DOHH2 (cell line): ENCODE data around the gene PGM2L1.
"Not testable (repeated sequence)": the region's sequence is repeated elsewhere in the genome, so short reads cannot be mapped to it uniquely, and the experiment has no call there.

Source experiments
- H3F3A ChIP-seq: fragments of 200-600 bp; sonication (generic), shearing (Covaris generic); 2 replicates; pipeline ENCODE4 v1.6.0; 2016; ENCODE audit warnings: antibody characterized with exemption, mild to moderate bottlenecking; ENCODE audit not compliant: control insufficient read depth, insufficient read depth
- H3K27ac ChIP-seq: fragments of 200-600 bp; sonication (generic); 2 replicates; pipeline ENCODE4 v1.5.1; 2014; ENCODE audit warnings: low read depth, mild to moderate bottlenecking, low read length, moderate library complexity
- H3K27me3 ChIP-seq: fragments of 200-600 bp; sonication (generic); 2 replicates; pipeline ENCODE4 v1.6.1; 2014; ENCODE audit warnings: mild to moderate bottlenecking, low read length, mixed read lengths; ENCODE audit not compliant: control insufficient read depth
- H3K36me3 ChIP-seq: fragments of 200-600 bp; sonication (generic); 2 replicates; pipeline ENCODE4 v1.6.1; 2014; ENCODE audit warnings: mild to moderate bottlenecking, low read length, moderate library complexity, mixed read lengths; ENCODE audit not compliant: control insufficient read depth
- H3K4me1 ChIP-seq: fragments of 200-600 bp; sonication (generic); 2 replicates; pipeline ENCODE4 v1.6.1; 2014; ENCODE audit warnings: mild to moderate bottlenecking, low read length, mixed read lengths; ENCODE audit not compliant: control insufficient read depth
- H3K4me2 ChIP-seq: fragments of 200-600 bp; sonication (generic); 2 replicates; pipeline ENCODE4 v1.6.0; 2014; ENCODE audit warnings: mild to moderate bottlenecking, low read length, moderate library complexity
- H3K4me3 ChIP-seq: fragments of 200-600 bp; sonication (generic); 2 replicates; pipeline ENCODE4 v1.5.1; 2014; ENCODE audit warnings: mild to moderate bottlenecking, low read length, mixed read lengths
- H3K79me2 ChIP-seq: fragments of 200-600 bp; sonication (generic); 2 replicates; pipeline ENCODE4 v1.6.1; 2014; ENCODE audit warnings: mild to moderate bottlenecking, low read length, mixed read lengths; ENCODE audit not compliant: control insufficient read depth
- H3K9me2 ChIP-seq: fragments of 200-600 bp; sonication (generic); replicated peaks from 2 replicates; pipeline ENCODE4 v1.6.1; 2014; ENCODE audit warnings: mild to moderate bottlenecking, low read length, mixed read lengths; ENCODE audit not compliant: control insufficient read depth
- H3K9me3 ChIP-seq: fragments of 200-600 bp; sonication (generic); 2 replicates; pipeline ENCODE4 v1.6.1; 2014; ENCODE audit warnings: antibody characterized with exemption, low read length, mixed read lengths; ENCODE audit not compliant: control insufficient read depth, insufficient read depth
- H4K20me1 ChIP-seq: fragments of 200-600 bp; sonication (generic); 2 replicates; pipeline ENCODE4 v1.6.0; 2014; ENCODE audit warnings: low read depth, mild to moderate bottlenecking, antibody characterized with exemption, low read length, moderate library complexity; ENCODE audit not compliant: control insufficient read depth, insufficient read depth
- EZH2phosphoT487 ChIP-seq: fragments of 200-600 bp; sonication (generic); IDR thresholded peaks from 2 replicates; pipeline ENCODE4 v1.6.1; 2017; ENCODE audit warnings: borderline replicate concordance, mild to moderate bottlenecking, antibody characterized with exemption, low read length, moderate library complexity, mixed read lengths
- TF ChIP-seq, protein P1 (sequence below): fragments of 200-600 bp; sonication (generic); IDR thresholded peaks from one replicate; pipeline ENCODE4 v1.5.1; 2014; ENCODE audit warnings: antibody characterized with exemption, mild to moderate bottlenecking, low read depth, low read length; ENCODE audit not compliant: poor library complexity, severe bottlenecking

PGM2L1 gene

GRCh38 chr11:74367881-74368280, 30.4 kb downstream of the PGM2L1 start:
- no peaks in the 10 kb centered on the region for H3K4me1 ChIP-seq
- TF ChIP-seq EZH2phosphoT487 = no peak
- TF ChIP-seq, protein P1, sequence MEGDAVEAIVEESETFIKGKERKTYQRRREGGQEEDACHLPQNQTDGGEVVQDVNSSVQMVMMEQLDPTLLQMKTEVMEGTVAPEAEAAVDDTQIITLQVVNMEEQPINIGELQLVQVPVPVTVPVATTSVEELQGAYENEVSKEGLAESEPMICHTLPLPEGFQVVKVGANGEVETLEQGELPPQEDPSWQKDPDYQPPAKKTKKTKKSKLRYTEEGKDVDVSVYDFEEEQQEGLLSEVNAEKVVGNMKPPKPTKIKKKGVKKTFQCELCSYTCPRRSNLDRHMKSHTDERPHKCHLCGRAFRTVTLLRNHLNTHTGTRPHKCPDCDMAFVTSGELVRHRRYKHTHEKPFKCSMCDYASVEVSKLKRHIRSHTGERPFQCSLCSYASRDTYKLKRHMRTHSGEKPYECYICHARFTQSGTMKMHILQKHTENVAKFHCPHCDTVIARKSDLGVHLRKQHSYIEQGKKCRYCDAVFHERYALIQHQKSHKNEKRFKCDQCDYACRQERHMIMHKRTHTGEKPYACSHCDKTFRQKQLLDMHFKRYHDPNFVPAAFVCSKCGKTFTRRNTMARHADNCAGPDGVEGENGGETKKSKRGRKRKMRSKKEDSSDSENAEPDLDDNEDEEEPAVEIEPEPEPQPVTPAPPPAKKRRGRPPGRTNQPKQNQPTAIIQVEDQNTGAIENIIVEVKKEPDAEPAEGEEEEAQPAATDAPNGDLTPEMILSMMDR = no peak
- H3K4me2 ChIP-seq = no peak overlapping the region
- H3F3A ChIP-seq = no peaks in the 10 kb centered on the region
- no peak overlapping the region for H3K27ac ChIP-seq
- no peaks in the 10 kb centered on the region for H3K9me3 ChIP-seq
- no peaks in the 10 kb centered on the region for H3K79me2 ChIP-seq
- H4K20me1 ChIP-seq = no peaks in the 10 kb centered on the region
- H3K4me3 ChIP-seq = no peak overlapping the region
- peaks cover 12% of the 10 kb centered on the region for H3K27me3 ChIP-seq
- H3K9me2 ChIP-seq = no peaks in the 10 kb centered on the region
- H3K36me3 ChIP-seq = no peaks in the 10 kb centered on the region

- Histone ChIP-seq H3K4me2 (no peak overlapping the region), H4K20me1 (no peaks in the 10 kb centered on the region), H3K79me2 (no peaks in the 10 kb centered on the region), H3F3A (no peaks in the 10 kb centered on the region), H3K9me3 (no peaks in the 10 kb centered on the region), H3K9me2 (no peaks in the 10 kb centered on the region), H3K27ac (no peak overlapping the region), H3K4me1 (no peaks in the 10 kb centered on the region), H3K27me3 (peaks cover 7% of the 10 kb centered on the region; the same call in 1 of the 2 replicates), H3K4me3 (no peak overlapping the region), H3K36me3 (no peaks in the 10 kb centered on the region)
- TF ChIP-seq, protein P1 = no peak
- TF ChIP-seq EZH2phosphoT487 = no peak
These were observed 31.7 kb downstream of the PGM2L1 start for GRCh38 chr11:74366576-74366975.

DNA sequence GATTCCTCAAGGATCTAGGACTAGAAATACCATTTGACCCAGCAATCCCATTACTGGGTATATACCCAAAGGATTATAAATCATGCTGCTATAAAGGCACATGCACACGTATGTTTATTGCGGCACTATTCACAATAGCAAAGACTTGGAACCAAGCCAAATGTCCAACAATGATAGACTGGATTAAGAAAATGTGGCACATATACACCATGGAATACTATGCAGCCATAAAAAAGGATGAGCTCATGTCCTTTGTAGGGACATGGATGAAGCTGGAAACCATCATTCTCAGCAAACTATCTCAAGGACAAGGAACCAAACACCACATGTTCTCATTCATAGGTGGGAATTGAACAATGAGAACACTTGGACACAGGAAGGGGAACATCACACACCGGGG, 32.4 kb downstream of the PGM2L1 start:
- not testable (repeated sequence) for H3K36me3 ChIP-seq, H4K20me1 ChIP-seq, H3K9me2 ChIP-seq, H3K79me2 ChIP-seq, H3K4me2 ChIP-seq, H3K27ac ChIP-seq, H3K4me1 ChIP-seq, H3F3A ChIP-seq, H3K4me3 ChIP-seq, H3K9me3 ChIP-seq, H3K27me3 ChIP-seq

DNA sequence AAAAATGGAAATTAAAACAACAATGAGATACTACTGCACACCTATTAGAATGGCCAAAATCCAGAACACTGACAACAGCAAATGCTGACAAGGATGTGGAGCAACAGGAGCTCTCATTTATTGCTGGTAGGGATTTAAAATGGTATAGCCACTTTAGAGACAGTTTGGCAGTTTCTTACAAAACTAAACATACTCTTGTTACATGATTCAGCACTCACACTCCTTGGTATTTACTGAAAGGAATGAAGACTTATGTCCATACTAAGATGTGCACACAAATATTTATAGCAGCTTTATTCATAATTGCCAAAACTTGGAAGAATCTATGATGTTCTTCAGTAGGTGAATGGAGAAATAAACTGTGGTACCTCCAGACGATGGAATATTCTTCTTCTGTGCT, 40.8 kb downstream of the PGM2L1 start:
- no peaks in the 10 kb centered on the region for H3F3A ChIP-seq
- H3K9me3 ChIP-seq = no peaks in the 10 kb centered on the region
- H3K4me3 ChIP-seq = no peak overlapping the region
- H3K27me3 ChIP-seq = no peaks in the 10 kb centered on the region
- H3K9me2 ChIP-seq = no peaks in the 10 kb centered on the region
- H3K79me2 ChIP-seq = no peaks in the 10 kb centered on the region
- H3K4me1 ChIP-seq = no peaks in the 10 kb centered on the region
- TF ChIP-seq, protein P1 = no peak
- no peak for TF ChIP-seq EZH2phosphoT487
- H3K4me2 ChIP-seq = no peak overlapping the region
- no peak overlapping the region for H3K27ac ChIP-seq
- no peaks in the 10 kb centered on the region for H4K20me1 ChIP-seq
- H3K36me3 ChIP-seq = no peaks in the 10 kb centered on the region
